Middle frontal gyrus (tissue), 1 donor: ENCODE data around the gene KANTR.
"Not testable (repeated sequence)": the region's sequence is repeated elsewhere in the genome, so short reads cannot be mapped to it uniquely, and the experiment has no call there.

ENCODE experiments used
- DNase-seq: peaks from one replicate; pipeline ENCODE4 v3.0.0-alpha.2; 2015; ENCODE audit warnings: low spot score; ENCODE audit errors: extremely low spot score

Gene KANTR

DNA sequence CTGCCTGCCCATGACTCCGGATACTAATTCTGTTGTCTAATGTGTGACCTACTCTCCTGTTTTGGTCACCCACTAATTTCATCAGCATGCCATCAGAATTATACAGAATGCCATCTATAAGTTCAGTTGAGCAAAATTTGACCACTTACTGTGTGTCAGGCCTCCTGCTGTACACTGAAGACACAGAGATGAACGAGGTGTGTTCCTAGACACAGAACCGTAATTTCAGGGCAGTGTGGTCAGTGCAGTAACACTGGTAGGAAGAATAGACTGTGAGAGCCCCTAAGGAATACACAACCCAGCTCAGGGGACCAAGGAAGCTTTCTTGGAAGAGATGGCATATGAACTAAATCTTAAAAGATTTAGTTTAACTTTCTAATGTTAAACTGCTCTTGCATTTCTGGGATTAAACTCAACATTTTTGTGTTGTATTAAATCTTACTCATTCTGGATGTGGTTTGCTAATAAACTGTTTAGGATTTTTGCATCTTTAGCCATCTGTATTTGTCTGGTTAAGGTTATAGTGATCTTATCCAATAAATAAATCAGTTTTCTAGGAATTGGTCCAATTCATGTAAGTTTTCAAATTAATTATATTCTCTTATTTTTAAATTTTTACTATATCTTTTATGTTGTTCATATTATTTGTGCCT is 34.3 kb downstream of the KANTR start:
- DNase-seq: no peak

DNA sequence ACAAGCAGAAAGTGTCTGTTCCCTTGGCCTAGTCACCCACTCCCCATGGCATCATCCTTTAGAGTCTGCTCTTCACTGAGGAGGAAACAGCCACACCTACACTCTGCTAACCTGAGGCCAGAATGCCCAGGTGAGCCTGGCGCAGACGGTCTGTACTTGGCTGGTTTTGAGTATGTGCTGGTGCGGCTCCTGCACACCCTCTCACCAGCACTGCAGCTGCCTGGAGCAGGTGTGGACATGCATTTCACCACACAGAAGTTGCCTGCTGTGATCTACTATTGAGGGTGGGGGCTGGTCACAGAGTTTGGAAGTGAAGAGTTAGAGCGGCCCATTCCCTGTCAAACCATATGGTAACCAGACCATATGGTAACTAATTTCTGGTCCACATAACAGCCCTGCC is 39.5 kb downstream of the KANTR start:
- no peak for DNase-seq

DNA sequence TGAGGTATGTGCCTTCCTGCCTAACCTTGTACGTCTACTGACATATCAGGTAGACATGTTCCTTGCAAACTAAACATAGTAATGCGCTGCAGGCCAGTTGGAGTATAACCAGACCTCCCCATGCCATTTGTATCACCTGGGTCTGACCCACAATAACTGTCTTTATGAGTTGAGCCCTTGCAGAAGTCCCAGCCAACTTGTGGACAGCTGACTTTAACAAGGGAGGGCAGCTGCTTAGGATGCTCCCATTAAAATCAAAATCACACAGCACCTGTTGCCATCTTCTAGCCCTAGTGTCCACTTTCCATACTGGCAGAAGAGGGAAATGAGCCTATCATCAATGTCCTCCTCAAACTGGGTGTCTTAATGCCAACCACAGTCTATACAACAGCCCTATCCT is 41.6 kb downstream of the KANTR start:
- DNase-seq: no peak

DNA sequence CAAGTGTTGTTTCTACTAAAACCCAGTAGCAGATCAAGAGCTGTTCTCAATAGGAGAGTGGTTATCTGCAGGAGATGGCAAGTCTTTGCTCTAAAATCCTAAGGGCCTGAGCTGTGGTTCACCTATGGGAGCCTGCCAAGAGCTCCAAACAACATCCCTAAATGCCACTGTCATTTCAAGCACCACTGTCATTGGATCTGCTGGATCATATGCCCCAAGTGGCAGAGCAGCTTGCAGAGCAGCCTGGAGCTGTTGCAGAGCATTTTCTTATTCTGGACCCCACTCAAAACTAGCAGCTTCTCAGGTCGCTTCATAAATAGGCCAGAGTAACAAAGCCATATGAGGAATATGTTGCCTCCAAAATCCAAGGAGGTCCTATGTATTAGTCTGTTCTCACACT is 59.6 kb downstream of the KANTR start:
- DNase-seq: no peak

DNA sequence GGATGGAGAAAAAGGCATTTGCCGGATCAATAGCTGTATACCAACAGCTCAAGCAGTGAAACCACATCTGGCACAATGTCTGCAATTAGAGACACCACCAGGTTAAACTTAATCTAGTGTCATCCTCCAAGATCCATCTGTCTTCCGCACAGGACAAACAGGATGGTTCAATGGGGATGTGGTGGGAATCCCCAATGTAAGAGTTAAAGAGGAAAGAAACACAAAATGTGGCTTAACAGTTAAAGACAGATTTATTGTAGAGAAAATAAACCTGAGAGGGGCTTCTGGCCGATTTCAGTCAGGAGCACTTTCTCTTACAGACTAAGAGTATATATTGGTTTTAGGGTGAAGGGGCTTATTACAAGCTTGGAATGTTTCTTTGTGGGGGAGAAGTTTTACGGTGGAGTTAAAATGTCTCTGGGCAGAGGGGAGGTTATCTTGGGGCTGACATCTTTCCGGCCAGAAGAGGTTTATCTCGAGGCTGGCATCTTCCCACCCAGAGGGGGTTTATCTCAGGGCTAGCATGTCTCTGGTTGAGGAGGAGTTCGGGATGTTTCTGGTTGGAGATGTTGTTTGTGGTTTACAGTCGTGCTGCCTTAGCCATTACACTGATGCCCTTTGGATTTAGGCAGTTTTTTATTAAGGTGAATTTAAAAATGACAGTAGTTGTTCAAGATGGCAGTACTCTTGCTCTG is 61.7 kb downstream of the KANTR start:
- DNase-seq: no peak

DNA sequence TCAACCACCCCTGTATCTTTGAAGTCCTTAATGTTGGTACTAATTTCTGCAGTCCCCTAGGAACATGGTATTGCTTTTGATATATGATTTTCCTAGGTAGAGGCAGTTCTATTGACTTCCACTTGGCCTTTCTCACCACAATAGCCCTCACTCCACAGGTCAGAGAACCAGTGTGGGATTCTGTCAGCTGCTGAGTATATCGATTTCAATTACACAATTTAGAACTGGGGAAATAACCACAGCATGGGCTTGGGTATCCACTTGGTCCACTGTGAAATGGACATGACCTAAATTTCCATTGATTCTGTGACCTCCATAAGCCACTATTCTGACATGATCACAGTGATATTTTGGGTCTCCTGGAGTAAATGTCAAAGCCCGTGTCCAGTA is 62.3 kb downstream of the KANTR start:
- DNase-seq: no peak

DNA sequence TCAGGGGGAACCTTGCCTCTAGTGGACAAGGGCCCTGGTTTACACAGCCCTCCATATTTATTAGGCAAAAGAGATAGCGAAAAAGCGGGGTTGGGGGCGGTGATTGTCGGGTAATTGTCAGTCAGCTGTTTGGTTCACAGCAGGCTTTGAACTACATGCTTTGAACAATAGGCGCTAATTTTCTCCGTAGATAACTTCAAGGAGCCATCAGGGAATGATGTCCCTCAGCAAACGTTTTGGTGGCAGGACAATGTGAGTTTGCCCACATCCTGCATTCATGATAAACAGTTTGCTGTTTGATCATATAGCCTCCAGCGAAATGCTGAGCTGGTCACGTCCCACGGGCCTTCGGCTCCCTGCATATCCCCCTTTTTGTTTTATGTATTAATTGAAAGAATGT is 65.2 kb downstream of the KANTR start:
- DNase-seq: no peak

DNA sequence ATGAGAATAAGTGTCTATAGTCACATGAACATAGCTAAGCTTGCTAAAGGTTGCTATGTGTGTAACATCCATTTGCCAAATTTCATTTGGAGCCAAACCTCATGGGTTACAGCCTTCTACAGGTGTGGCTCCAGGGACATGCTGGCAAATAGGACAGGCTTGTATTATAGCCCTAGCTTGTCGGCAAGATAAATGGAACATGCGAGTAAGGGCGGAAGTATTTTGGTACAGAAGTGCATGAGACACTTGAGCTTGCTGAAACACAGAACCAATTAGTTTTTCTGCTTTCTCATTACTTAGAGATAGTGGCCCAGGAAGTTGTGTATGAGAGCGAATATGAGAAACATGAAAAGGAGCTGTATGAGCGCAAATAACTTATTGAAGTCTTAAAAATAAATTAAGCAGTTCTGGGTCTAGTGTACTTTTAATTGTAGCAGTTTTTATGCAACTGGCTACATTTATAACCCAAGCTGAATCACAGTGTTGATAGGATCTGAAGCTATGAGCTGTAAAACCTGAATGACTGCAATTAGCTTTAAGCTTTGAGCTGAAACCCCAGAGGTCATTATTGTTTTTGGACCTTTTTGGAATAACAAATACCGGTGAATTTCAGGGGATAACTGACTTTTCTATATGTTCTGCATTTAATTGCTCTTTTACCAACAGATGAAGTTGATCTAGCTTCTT is 66.5 kb downstream of the KANTR start:
- no peak for DNase-seq

DNA sequence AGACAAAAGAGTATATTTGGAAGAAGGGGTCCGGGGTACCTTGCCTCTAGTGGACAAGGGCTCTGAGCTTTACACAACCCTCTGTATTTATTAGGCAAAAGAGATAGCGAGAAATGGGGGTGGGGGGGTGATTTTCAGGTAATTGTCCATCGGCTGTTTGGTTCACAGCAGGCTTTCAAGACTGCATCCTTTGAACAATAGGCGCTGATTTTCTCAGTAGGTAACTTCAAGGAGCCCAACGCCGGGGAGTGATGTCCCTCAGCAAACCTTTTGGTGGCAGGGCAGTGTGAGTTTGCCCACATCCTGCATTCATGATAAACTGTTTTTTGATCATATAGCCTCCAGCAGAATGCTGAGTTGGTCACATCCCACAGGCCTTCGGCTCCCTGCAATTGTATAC is 69.5 kb downstream of the KANTR start:
- no peak for DNase-seq

DNA sequence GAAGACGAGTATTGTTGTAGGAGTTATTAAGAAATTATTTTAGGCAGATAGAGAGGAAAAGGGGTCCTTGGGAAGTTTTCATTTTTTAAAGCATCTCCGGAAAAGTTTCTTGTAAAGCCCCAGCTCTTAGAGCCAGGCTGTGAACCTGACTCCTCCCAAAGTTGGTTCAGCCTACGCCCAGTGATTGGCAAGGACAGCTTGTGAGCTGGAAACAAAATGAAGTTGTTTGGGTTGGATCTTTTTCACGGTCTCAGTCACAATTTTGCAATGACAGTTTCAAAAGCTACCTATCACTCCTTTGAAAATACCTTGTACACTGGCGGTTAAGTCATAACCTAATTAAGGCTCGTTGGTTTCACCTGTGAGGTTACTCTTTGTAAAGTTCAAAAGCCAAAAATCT is 70.6 kb downstream of the KANTR start:
- DNase-seq: not testable (repeated sequence)

DNA sequence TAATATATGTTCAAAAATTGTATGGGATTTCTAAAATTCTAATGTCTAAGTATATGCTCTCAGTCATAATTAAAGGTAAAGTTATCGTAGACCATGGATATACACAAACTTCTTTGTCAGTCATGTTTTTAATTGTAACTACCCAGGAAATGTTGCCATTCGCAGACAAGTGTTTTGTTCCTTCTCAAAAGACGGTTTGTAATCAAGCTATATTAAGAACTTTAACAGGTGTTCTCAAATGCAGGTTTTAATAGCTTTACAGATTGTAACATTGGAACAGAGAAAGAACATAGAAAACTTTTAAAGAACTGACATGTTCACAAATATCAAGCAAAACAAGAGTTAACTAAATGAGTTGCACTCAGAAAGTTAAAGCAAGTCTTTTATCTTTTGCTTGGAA is 72.2 kb downstream of the KANTR start:
- no peak for DNase-seq

DNA sequence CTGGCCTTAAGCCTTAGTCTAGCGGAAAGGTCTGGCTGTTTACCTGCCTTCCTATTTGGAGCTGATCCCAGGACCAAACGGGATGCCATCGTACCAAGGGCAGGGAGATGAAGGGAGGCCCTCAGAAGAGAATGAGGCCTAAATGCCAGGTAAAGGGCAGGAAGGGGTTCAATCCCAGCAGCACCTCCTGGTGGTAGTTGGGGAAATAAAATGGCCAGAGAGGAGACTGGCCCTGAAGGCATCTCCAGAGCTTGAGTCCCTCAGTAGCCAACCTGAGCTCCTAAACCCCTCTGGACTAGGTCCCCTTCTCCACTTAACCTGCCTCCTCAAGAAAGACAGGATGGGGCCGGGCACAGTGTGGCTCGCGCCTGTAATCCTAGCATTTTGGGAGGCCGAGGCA is 77.4 kb downstream of the KANTR start:
- no peak for DNase-seq
